Loucy (cell line): ENCODE measurements around the gene BMS1.

Experiments
- CTCF ChIP-seq: fragments of 200-600 bp; sonication (generic); conservative IDR thresholded peaks from 2 replicates; pipeline ENCODE4 v1.5.1; 2014; ENCODE audit warnings: mild to moderate bottlenecking, antibody characterized with exemption, low read length
- EZH2phosphoT487 ChIP-seq: fragments of 200-600 bp; IDR thresholded peaks from 2 replicates; pipeline ENCODE4 v1.6.1; 2018; ENCODE audit warnings: antibody characterized with exemption, mild to moderate bottlenecking, moderate library complexity, borderline replicate concordance

- TF ChIP-seq CTCF (no peak), EZH2phosphoT487 (no peak)
Observed at GRCh38 chr10:42816912-42817311, 34.3 kb downstream of the BMS1 start.
